AG04450 (cell line): Measurements from ENCODE around the gene ARPC1A. TPM values are rescaled to one million over a fixed set of nuclear protein-coding genes. Genes with fewer than 3 reads are reported as not detected.

Experiments used
- CTCF ChIA-PET: fragments of 300-600, 350-600 bp; formaldehyde crosslinking; extraction: SDS; loops from one replicate; lab custom pipeline; 2022; ENCODE audit warnings: antibody characterized with exemption, inconsistent platforms; lab: Charles Lee
- POLR2A ChIA-PET: fragments of 350-600 bp; formaldehyde crosslinking; extraction: SDS; loops from one replicate; lab custom pipeline; 2021; ENCODE audit warnings: antibody characterized with exemption, inconsistent platforms; lab: Yijun Ruan, JAX
- DNase-seq: peaks from one replicate; pipeline ENCODE4 v3.0.0-alpha.2; 2011; ENCODE audit warnings: low read depth, low spot score
- H3K27ac ChIP-seq: one replicate; pipeline ENCODE4 v1.5.1; 2012; ENCODE audit warnings: low read depth, low read length, control low read depth
- H3K27me3 ChIP-seq: one replicate; pipeline ENCODE4 v1.6.0; 2012; ENCODE audit warnings: low read length; ENCODE audit not compliant: control insufficient read depth, insufficient read depth
- H3K4me3 ChIP-seq: 2 replicates; pipeline ENCODE4 v1.5.1; 2011; ENCODE audit warnings: mild to moderate bottlenecking, low read depth, low read length, control low read depth
- H3K9me3 ChIP-seq: 2 replicates; pipeline ENCODE4 v1.5.1; 2012; ENCODE audit warnings: low read length; ENCODE audit not compliant: control insufficient read depth, insufficient read depth
- CTCF ChIP-seq: IDR thresholded peaks from 2 replicates; pipeline ENCODE4 v1.5.1; 2011; ENCODE audit warnings: low read depth, low read length, control low read depth, inconsistent platforms
- polyA plus RNA-seq: library from polyadenylated mRNA; depleted of rRNA; stranded (reverse); fragments of >200 nt; gene quantifications from 2 replicates; pipeline ENCODE4 v1.2.3, GENCODE V29; 2011

The ARPC1A gene
- polyA plus RNA-seq, 1 experiment: 259 TPM

GRCh38 chr7:99290980-99291607, 34.6 kb upstream of the ARPC1A start:
- POLR2A ChIA-PET: interaction anchor here (0.6 to 1.6 kb wide), 4 partner anchors 23 to 95 kb away, joined by 3 to 4 read pairs (median 4); no protein-coding TSS in a partner anchor
- Histone ChIP-seq H3K27ac (no peak overlapping the region), H3K9me3 (no peaks in the 10 kb centered on the region; the same call in 1 of the 2 replicates), H3K27me3 (no peaks in the 10 kb centered on the region), H3K4me3 (no peak overlapping the region)
- TF ChIP-seq CTCF: no peak
- DNase-seq: peak; percentile 74
- CTCF ChIA-PET: interaction anchor here (0.6 to 4.4 kb wide), 5 partner anchors 20 to 255 kb away, joined by 3 to 19 read pairs (median 3); no protein-coding TSS in a partner anchor

DNA sequence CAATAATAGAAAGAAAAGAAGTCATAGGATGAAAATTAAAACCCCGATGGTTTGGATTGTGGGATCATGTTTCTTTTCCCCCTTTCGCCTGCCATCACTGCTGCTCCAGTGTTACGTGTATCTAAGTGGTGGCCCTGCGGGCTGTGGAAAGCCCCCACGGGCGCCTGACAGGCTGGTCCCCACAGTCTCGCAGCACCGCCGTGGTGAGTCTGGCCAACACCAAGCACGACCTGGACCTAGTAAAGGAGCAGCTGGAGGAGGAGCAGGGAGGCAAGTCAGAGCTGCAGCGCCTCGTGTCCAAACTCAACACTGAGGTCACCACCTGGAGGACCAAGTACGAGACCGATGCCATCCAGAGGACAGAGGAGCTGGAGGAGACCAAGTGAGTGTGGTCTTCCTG, 33.6 kb upstream of the ARPC1A start:
- ChIA-PET CTCF (interaction anchor here (0.6 to 4.4 kb wide), 2 partner anchors 21 to 256 kb away, joined by 3 to 19 read pairs; no protein-coding TSS in a partner anchor), POLR2A (no interaction called here)
- H3K27me3 ChIP-seq: no peaks in the 10 kb centered on the region
- DNase-seq: no peak
- H3K27ac ChIP-seq: no peak overlapping the region
- no peaks in the 10 kb centered on the region; the same call in 1 of the 2 replicates for H3K9me3 ChIP-seq
- TF ChIP-seq CTCF: no peak
- H3K4me3 ChIP-seq: no peak overlapping the region

DNA sequence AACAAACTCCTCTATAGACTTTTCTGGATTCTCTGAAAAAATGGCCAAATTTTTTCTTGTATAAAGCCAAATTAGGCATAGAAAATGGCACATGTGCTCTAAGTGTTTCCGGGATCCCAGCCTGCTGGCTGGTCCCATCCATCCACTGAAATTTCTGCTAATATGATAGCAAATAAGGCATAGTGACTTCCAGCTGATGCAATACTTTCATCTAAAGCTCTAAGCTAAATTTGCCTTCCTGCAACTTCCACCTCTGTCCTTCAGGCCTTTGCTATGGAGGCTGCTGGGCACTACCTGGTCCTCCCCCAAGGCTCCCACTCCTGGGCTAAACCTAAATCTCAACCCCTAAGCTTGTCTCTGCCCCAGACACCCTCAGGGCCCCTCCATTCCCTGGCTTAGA, 32.5 kb upstream of the ARPC1A start:
- DNase-seq: no peak
- CTCF ChIA-PET: interaction anchor here (4.4 kb wide), 1 partner anchor 20 kb away, joined by 19 read pairs; no protein-coding TSS in a partner anchor

DNA sequence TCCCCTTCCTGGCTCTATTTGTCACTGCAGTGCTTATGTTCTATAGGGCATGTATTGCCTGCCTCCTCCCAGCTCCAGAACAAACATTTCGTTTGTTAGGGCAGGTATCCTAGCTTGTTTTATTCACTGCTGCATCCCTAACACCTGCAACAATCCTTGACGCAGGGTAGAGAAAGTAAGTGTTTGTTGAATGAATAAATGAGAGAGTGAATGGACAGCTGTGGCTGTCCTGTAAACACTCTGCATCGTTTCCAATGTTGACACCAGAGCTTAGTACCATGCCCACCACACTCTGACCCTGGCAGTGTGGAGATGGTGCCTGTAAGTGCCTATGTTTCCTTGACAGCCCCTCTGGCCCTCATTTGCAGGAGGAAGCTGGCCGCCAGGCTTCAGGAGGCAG, 32.0 kb upstream of the ARPC1A start:
- no peak for TF ChIP-seq CTCF
- Histone ChIP-seq H3K27ac (no peak overlapping the region), H3K4me3 (no peak overlapping the region), H3K27me3 (no peaks in the 10 kb centered on the region), H3K9me3 (no peaks in the 10 kb centered on the region)
- no peak for DNase-seq
- POLR2A ChIA-PET: no interaction called here
- CTCF ChIA-PET: interaction anchor here (4.4 kb wide), 1 partner anchor 19 kb away, joined by 19 read pairs; no protein-coding TSS in a partner anchor

More for the DNA sequence above, 32.5 kb upstream of the ARPC1A start:
- H3K27ac ChIP-seq: no peak overlapping the region
- no peaks in the 10 kb centered on the region for H3K9me3 ChIP-seq
- no peak overlapping the region for H3K4me3 ChIP-seq
- POLR2A ChIA-PET: no interaction called here
- no peak for TF ChIP-seq CTCF
- no peaks in the 10 kb centered on the region for H3K27me3 ChIP-seq

DNA sequence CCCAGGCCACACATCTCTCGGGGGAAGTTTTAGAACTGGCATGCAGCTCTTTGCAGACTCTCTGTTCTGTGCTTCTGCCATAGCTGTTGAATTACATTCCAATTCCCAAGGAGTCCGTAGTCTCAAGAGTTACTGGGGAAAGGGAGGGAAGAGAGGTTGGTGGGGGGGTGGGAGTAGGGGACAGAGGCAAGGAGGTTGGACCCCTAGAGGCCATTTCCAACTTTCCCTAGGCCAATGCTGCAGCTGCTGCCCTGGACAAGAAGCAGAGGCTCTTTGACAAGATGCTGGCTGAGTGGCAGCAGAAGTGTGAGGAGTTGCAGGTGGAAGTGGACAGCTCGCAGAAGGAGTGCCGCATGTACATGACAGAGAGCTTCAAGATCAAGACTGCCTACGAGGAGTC, 29.2 kb upstream of the ARPC1A start:
- no peak for TF ChIP-seq CTCF
- POLR2A ChIA-PET: no interaction called here
- CTCF ChIA-PET: interaction anchor here (0.9 kb wide), 1 partner anchor 13 kb away, joined by 9 read pairs; no protein-coding TSS in a partner anchor

More for the DNA sequence above, 29.2 kb upstream of the ARPC1A start:
- Histone ChIP-seq H3K27me3 (no peaks in the 10 kb centered on the region), H3K27ac (no peak overlapping the region), H3K4me3 (no peak overlapping the region), H3K9me3 (no peaks in the 10 kb centered on the region; the same call in 1 of the 2 replicates)
- DNase-seq: no peak
